Measurements from ENCODE around the gene FAM111B. TPM values are rescaled to one million over a fixed set of nuclear protein-coding genes. Genes with fewer than 3 reads are reported as not detected.
A peak's percentile ranks its signal among the peaks of the same experiment; 100 is the strongest.
"Not testable (repeated sequence)": the region's sequence is repeated elsewhere in the genome, so short reads cannot be mapped to it uniquely, and the experiment has no call there.

The FAM111B gene
- total RNA-seq, 1 donor from 2014 or later, result 1.1 TPM

- no peak for TF ChIP-seq CTCF (IDR thresholded peaks at IDR 0.05; ENCODE audit: borderline replicate concordance)
- DNase-seq, result no peak
- Histone ChIP-seq H3K4me3 (no peak overlapping the region), H3K4me1 (no peaks in the 10 kb centered on the region), H3K27ac (replicated peaks) (no peak overlapping the region), H3K9me3 (replicated peaks) (no peaks in the 10 kb centered on the region), H3K27me3 (ENCODE audit: low read depth) (peaks cover 20% of the 10 kb centered on the region), H3K36me3 (no peaks in the 10 kb centered on the region)
- intact Hi-C loops (cut with micrococcal nuclease), result no loop called here
These were observed 18.9 kb upstream of the FAM111B start for GRCh38 chr11:59088162-59088561.

- intact Hi-C loops (cut with micrococcal nuclease), result loop anchor here (10.0 kb wide), 1 partner anchor 61 kb away; no protein-coding TSS in a partner anchor
- DNase-seq; H3K4me3 ChIP-seq; H3K4me1 ChIP-seq; H3K36me3 ChIP-seq; H3K9me3 ChIP-seq (replicated peaks); H3K27ac ChIP-seq (replicated peaks): not testable (repeated sequence)
- peaks cover 26% of the 10 kb centered on the region for H3K27me3 ChIP-seq (ENCODE audit: low read depth)
These were observed 13.5 kb upstream of the FAM111B start for GRCh38 chr11:59093576-59093975.

- H3K27ac ChIP-seq (replicated peaks); DNase-seq; H3K9me3 ChIP-seq (replicated peaks); H3K36me3 ChIP-seq; H3K4me3 ChIP-seq; H3K4me1 ChIP-seq: not testable (repeated sequence)
- intact Hi-C loops (cut with micrococcal nuclease), result loop anchor here (10.0 kb wide), 1 partner anchor 60 kb away; no protein-coding TSS in a partner anchor
- H3K27me3 ChIP-seq (ENCODE audit: low read depth), result peaks cover 35% of the 10 kb centered on the region
These were observed 11.8 kb upstream of the FAM111B start for GRCh38 chr11:59095225-59095624.

- intact Hi-C loops (cut with micrococcal nuclease), result loop anchor here (10.0 kb wide), 1 partner anchor 59 kb away; no protein-coding TSS in a partner anchor
- not testable (repeated sequence) for DNase-seq
These were observed 11.0 kb upstream of the FAM111B start for GRCh38 chr11:59095972-59096575.

GRCh38 chr11:59097113-59097708 lies 9.8 kb upstream of the FAM111B start:
- TF ChIP-seq CTCF (IDR thresholded peaks at IDR 0.05; ENCODE audit: borderline replicate concordance), result peak; percentile 75
- DNase-seq, result peak; percentile 41
- Histone ChIP-seq H3K9me3 (replicated peaks) (no peaks in the 10 kb centered on the region), H3K4me1 (peaks cover 6% of the 10 kb centered on the region), H3K27ac (replicated peaks) (no peak overlapping the region), H3K36me3 (no peaks in the 10 kb centered on the region), H3K4me3 (no peak overlapping the region), H3K27me3 (ENCODE audit: low read depth) (peaks cover 45% of the 10 kb centered on the region)
- intact Hi-C loops (cut with micrococcal nuclease), result loop anchor here (10.0 kb wide), 1 partner anchor 58 kb away; no protein-coding TSS in a partner anchor

More at GRCh38 chr11:59095972-59096575, 11.0 kb upstream of the FAM111B start:
- not testable (repeated sequence) for H3K36me3 ChIP-seq; H3K4me3 ChIP-seq; H3K9me3 ChIP-seq (replicated peaks); H3K4me1 ChIP-seq; H3K27ac ChIP-seq (replicated peaks)
- peaks cover 43% of the 10 kb centered on the region for H3K27me3 ChIP-seq (ENCODE audit: low read depth)

- H3K4me3 ChIP-seq; H3K36me3 ChIP-seq; DNase-seq; H3K4me1 ChIP-seq; H3K27ac ChIP-seq (replicated peaks); H3K9me3 ChIP-seq (replicated peaks): not testable (repeated sequence)
- intact Hi-C loops (cut with micrococcal nuclease), result loop anchor here (10.0 kb wide), 1 partner anchor 57 kb away; no protein-coding TSS in a partner anchor
- peaks cover 52% of the 10 kb centered on the region for H3K27me3 ChIP-seq (ENCODE audit: low read depth)
These were observed 9.1 kb upstream of the FAM111B start for GRCh38 chr11:59097938-59098337.

GRCh38 chr11:59102259-59102765 lies 4.7 kb upstream of the FAM111B start:
- peaks cover 21% of the 10 kb centered on the region for H3K4me1 ChIP-seq
- peaks cover 86% of the 10 kb centered on the region for H3K27me3 ChIP-seq (ENCODE audit: low read depth)
- intact Hi-C loops (cut with micrococcal nuclease), result no loop called here
- no peak overlapping the region for H3K27ac ChIP-seq (replicated peaks)
- H3K36me3 ChIP-seq, result no peaks in the 10 kb centered on the region
- H3K9me3 ChIP-seq (replicated peaks), result no peaks in the 10 kb centered on the region
- DNase-seq, result peak; percentile 25
- TF ChIP-seq CTCF (IDR thresholded peaks at IDR 0.05; ENCODE audit: borderline replicate concordance), result peak; percentile 24
- H3K4me3 ChIP-seq, result peak overlapping the region; percentile 46

- H3K9me3 ChIP-seq (replicated peaks); H3K27ac ChIP-seq (replicated peaks); DNase-seq; intact Hi-C loops (cut with micrococcal nuclease); H3K36me3 ChIP-seq: not testable (repeated sequence)
- Histone ChIP-seq H3K27me3 (ENCODE audit: low read depth) (peaks cover 61% of the 10 kb centered on the region), H3K4me1 (peaks cover 18% of the 10 kb centered on the region), H3K4me3 (peak overlapping the region; percentile 69)
These were observed 684 bp downstream of the FAM111B start for GRCh38 chr11:59107721-59108120.
